Activated CD4-positive, alpha-beta T cell treated with anti-CD3 and anti-CD28 coated beads for 48 hours (primary cell): ENCODE results near the gene ANAPC15.

Experiments
- DNase-seq: peaks from one replicate; pipeline ENCODE4 v3.0.0-alpha.2; 2020

The ANAPC15 gene

DNA sequence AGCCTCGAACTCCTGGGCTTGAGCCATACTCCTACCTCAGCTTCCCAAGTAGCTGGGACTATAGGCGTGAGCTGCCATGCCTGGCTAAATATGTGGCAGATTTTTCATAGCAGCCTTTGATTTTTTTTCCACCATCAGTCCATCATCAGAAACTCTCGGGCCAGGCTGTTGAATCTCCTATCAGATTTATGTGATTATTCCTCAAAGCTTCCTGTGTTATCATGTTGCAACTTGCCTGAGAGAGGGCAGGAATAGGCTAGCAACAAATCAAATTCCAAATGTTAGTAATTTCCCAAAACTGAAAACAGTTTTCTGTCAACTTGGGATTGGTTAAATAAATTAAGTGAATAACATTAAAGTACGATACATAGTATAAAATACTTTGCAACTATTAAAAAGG, 28.4 kb downstream of the ANAPC15 start:
- no peak for DNase-seq

- DNase-seq: no peak
Observed at GRCh38 chr11:72083414-72083813, 29.1 kb downstream of the ANAPC15 start.

DNA sequence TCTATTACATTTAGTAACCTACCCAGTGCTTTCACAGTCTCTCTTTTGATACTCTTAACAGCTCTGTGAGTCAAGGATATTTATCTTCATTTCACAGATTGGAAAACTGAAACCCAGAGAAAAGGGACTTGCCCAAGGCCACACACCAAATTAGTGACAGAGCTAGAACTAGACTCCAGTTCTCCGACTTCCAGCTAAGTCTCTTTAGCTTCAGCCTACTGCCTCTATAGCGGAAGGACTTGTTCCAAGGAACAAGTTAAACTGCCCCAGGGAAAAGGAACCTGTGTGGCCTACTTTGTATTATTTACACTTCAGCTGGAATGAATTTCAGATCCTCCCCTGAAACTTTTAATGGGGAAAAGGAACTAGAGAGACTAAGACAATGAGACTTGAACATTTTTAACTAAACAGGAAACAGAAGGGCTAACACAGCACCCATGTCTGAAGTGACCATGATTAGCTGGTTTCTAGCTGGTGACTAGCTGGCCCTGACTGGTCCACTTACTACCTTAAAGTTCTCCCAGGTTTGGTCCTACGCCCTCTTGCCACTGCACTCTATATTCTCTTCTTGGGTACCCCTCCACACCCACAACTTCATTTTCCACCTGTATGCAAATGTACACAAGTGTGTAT, 30.6 kb downstream of the ANAPC15 start:
- DNase-seq: no peak

- DNase-seq: no peak
Observed at GRCh38 chr11:72081184-72081644, 31.3 kb downstream of the ANAPC15 start.

GRCh38 chr11:72080326-72081183, 31.9 kb downstream of the ANAPC15 start, which contains the start of the genes LRRC51 and NUMA1:
Gene LRRC51 (plus strand): TSS chr11:72080850. CDS start chr11:72089084, 8,234 bp downstream.
Gene NUMA1 (minus strand): TSS chr11:72080542. CDS start chr11:72035943, 44,599 bp downstream.
- DNase-seq: peak; percentile 99

- DNase-seq: no peak
Observed at GRCh38 chr11:72079819-72080325, 32.6 kb downstream of the ANAPC15 start.

DNA sequence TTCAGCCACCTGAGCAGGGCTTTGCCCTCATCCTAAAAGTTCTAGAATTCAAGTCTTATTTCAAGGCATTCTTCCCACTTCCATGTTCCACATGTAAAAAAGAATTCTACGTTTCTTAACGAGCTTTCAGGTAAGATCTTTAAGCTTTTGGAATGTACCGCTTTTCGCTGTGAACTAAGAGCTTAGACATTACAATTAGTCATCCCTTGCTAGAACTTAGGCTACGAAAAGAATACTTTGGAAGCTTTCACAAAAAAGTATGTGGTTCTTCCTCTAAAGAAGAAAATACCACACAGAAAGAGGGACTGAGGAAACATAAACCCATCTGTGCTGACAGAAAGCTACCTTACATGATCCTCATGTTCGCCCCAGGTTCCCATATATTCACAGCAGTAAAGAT, 34.0 kb downstream of the ANAPC15 start:
- no peak for DNase-seq

- no peak for DNase-seq
Observed at GRCh38 chr11:72075756-72076155, 36.7 kb downstream of the ANAPC15 start.

DNA sequence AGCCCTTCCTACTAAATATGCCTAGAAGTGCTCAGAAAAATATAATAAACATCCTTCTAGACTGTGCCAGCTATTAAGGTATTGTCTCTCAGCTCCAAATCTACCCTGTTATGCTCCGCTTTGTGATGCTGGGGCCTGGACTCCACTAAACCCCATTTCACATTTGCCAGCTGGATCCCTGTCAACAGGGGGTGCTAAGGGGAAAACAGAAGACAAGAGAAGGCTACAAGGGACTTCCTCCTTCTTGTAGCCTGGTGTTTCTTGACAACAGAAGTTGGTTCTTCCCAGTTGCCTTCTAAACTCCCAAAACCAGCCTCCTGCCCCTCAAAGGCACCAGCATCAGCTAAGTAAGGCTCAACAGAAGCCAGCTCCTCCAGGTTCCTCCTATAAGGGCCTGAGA, 37.4 kb downstream of the ANAPC15 start:
- no peak for DNase-seq

DNA sequence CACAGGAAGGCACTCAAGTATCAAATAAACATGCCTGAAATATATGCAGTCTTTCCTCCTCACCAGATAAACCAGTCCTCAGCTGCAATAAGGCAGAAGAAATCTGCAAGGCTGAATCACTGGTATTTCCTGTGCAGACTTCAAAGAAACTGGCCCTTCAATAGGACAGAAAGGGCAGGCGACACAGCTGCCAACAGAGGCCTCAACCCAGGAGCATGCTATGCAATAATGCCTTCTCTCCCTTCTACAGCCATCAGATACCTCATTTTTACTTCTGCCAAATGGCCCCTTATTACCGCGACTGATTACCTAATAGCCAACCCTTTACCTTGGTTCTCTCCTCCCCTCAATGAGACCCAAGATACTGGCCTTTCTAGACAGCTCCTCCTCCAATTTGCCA, 40.1 kb downstream of the ANAPC15 start:
- DNase-seq: no peak

DNA sequence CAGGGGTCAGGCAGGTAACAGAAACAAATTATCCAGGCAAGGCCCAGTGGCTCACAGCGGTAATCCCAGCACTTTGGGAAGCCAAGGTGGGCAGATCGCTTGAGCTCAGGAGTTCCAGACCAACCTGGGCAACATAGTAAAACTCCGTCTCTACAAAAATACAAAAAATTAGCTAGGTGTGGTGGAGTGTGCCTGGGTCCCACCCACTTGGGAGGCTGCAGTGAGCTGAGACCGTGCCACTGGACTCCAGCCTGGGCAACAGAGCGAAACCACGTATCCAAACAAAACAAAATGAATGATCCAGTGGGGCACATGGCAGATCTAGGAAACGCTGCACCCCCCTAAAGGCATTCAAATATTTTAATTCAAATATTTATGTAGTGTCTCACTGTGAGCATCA, 42.0 kb downstream of the ANAPC15 start:
- DNase-seq: no peak

GRCh38 chr11:72069787-72070251, 42.7 kb downstream of the ANAPC15 start:
- DNase-seq: no peak

DNA sequence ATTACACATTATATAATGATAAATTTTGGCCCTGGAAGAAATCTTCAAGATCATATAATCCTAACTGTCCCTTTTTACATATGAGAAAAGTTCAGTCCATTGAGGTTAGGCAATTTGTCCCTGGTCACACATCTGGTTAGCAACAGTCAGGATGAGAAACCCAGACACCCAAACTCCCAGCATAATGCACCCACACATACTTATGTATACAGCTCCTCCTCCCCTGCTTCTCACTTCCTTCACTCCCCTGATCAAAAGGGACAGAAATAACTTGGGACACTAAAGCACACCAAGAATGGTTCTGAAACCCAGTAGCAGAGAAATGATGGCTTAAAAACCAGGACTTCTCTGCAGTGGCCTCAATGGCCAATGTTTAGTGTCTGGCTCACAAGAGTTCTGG, 43.3 kb downstream of the ANAPC15 start:
- no peak for DNase-seq

DNA sequence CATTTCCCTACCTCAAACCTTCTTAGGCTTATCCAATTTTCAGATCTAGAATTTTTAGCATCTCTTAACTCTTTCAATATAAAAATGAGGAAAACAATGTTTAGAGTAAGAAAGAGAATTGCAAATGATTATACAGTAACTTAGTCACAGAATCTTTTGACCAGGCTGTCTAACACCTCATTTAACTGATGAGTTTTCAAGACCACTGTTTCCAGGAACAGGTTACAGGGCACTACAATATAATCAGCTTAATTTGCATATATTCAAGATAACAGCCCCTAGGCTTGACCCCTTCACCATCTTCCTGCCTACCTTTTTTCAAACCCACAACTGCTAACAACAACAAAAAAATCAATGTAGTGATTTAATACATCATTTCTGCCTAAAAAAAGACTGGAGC, 44.8 kb downstream of the ANAPC15 start:
- DNase-seq: no peak

DNA sequence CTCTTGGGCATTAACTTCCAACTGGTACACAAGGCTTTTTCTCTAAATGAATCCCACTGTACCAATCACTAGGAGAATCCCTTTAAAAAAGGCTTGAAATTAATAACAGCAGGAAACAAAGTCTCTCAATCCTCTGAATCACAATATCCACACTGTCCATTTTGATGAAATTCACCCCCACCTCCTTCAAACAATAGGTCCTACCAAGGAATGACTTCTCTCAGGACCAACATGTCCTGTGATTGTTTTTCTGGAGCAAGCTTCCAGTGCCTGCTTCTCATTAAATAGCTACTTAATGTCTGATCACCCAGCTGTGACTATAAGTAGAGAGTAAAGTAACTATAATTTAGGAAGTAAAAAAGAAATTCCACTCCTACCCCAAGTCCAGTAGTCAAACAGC, 45.2 kb downstream of the ANAPC15 start:
- no peak for DNase-seq

GRCh38 chr11:72066855-72067254, 45.6 kb downstream of the ANAPC15 start:
- DNase-seq: no peak

GRCh38 chr11:72061739-72062396, 50.6 kb downstream of the ANAPC15 start:
- DNase-seq: no peak
